Keratinocyte (primary cell): ENCODE measurements around the gene FHIP1A. TPM values are rescaled to one million over a fixed set of nuclear protein-coding genes. Genes with fewer than 3 reads are reported as not detected.

Experiments used
- DNase-seq: peaks from one replicate; pipeline ENCODE4 v3.0.0-alpha.2; 2011; ENCODE audit warnings: low read depth, missing footprints, low spot score
- FAIRE-seq: peaks from 2 replicates; lab custom pipeline; 2011; peaks lifted over from hg19 to GRCh38; lab: Jason Lieb, UNC
- H2AFZ ChIP-seq: 2 replicates; pipeline ENCODE4 v1.6.0; 2012; ENCODE audit warnings: low read length, control low read depth, inconsistent platforms; ENCODE audit not compliant: control insufficient read depth
- H3K27ac ChIP-seq: 2 replicates; pipeline ENCODE4 v1.5.1; 2011; ENCODE audit warnings: low read length; ENCODE audit not compliant: control insufficient read depth, insufficient read depth
- H3K27me3 ChIP-seq: 3 replicates; pipeline ENCODE4 v1.6.0; 2011; ENCODE audit warnings: low read length; ENCODE audit not compliant: control insufficient read depth, insufficient read depth; ENCODE audit errors: extremely low read depth
- H3K36me3 ChIP-seq, 2 experiments: 2 replicates in 1 of 2; 3 replicates in 1 of 2; pipeline ENCODE4 v1.5.1; 2011; ENCODE audit warnings: low read length in 2 of 2, mild to moderate bottlenecking in 1 of 2; ENCODE audit not compliant: control insufficient read depth in 2 of 2, insufficient read depth in 2 of 2; ENCODE audit errors: extremely low read depth in 1 of 2
- H3K4me1 ChIP-seq: 3 replicates; pipeline ENCODE4 v1.5.1; 2011; ENCODE audit warnings: low read length; ENCODE audit not compliant: control insufficient read depth, insufficient read depth; ENCODE audit errors: extremely low read depth
- H3K4me2 ChIP-seq: 3 replicates; pipeline ENCODE4 v1.6.0; 2011; ENCODE audit warnings: low read depth, low read length; ENCODE audit not compliant: control insufficient read depth, insufficient read depth; ENCODE audit errors: extremely low read depth
- H3K4me3 ChIP-seq, 3 experiments: fragments of 200-600 bp in 1 of 3; sonication (generic) in 1 of 3; 2 replicates in 2 of 3; 3 replicates in 1 of 3; pipeline ENCODE4 v1.5.1; 2011 to 2016; ENCODE audit warnings: low read length in 3 of 3, mild to moderate bottlenecking in 3 of 3, control low read depth in 2 of 3, inconsistent platforms in 1 of 3, low read depth in 1 of 3, mixed read lengths in 1 of 3, mixed run types in 1 of 3, moderate library complexity in 1 of 3; ENCODE audit not compliant: control insufficient read depth in 2 of 3, insufficient read depth in 2 of 3; ENCODE audit errors: extremely low read depth in 1 of 3
- H3K79me2 ChIP-seq: 2 replicates; pipeline ENCODE4 v1.6.0; 2012; ENCODE audit warnings: low read length; ENCODE audit not compliant: control insufficient read depth, insufficient read depth
- H3K9ac ChIP-seq: 3 replicates; pipeline ENCODE4 v1.6.0; 2011; ENCODE audit warnings: low read length; ENCODE audit not compliant: control insufficient read depth, insufficient read depth; ENCODE audit errors: extremely low read depth
- H3K9me1 ChIP-seq: 3 replicates; pipeline ENCODE4 v1.6.0; 2011; ENCODE audit warnings: low read length; ENCODE audit not compliant: control insufficient read depth, insufficient read depth; ENCODE audit errors: extremely low read depth
- H3K9me3 ChIP-seq: 2 replicates; pipeline ENCODE4 v1.5.1; 2012; ENCODE audit warnings: low read depth, low read length; ENCODE audit not compliant: control insufficient read depth
- H4K20me1 ChIP-seq: 3 replicates; pipeline ENCODE4 v1.6.0; 2011; ENCODE audit warnings: low read length; ENCODE audit not compliant: control insufficient read depth, insufficient read depth; ENCODE audit errors: extremely low read depth
- EZH2 ChIP-seq: IDR thresholded peaks from one replicate; pipeline ENCODE4 v1.6.1; 2012; ENCODE audit warnings: inconsistent platforms, mild to moderate bottlenecking, low read length, moderate library complexity
- dilution Hi-C: fragments of 300-500 bp; cut with MboI; formaldehyde crosslinking; loops from one replicate; pipeline ENCODE4 v1.7.0; 2020; ENCODE audit warnings: low sequenced_read_pairs; ENCODE audit not compliant: extremely low pct_ligation_motif_present
- polyA plus RNA-seq, 5 experiments: library from polyadenylated mRNA; depleted of rRNA in 3 of 5; stranded (reverse) in 3 of 5; stranded (forward) in 1 of 5; unstranded in 1 of 5; fragments of >200 nt; gene quantifications; 1 replicate in 1 of 5; 2 replicates in 3 of 5; 3 replicates in 1 of 5; pipeline versions ENCODE4 v1.2.1 to v1.2.3, GENCODE V29; 2011 to 2012; ENCODE audit warnings: missing spikeins in 2 of 5, low read depth in 1 of 5, low replicate concordance in 1 of 5
- TF ChIP-seq, protein P1 (sequence below), 3 experiments: IDR thresholded peaks in 1 of 3; conservative IDR thresholded peaks in 1 of 3; optimal IDR thresholded peaks in 1 of 3; 2 replicates in 2 of 3; 3 replicates in 1 of 3; pipeline versions ENCODE3 to v1.5.1; 2011; ENCODE audit warnings: low read length in 3 of 3, mild to moderate bottlenecking in 3 of 3, moderate library complexity in 2 of 3, control low read depth in 1 of 3, inconsistent platforms in 1 of 3; ENCODE audit not compliant: insufficient read depth in 2 of 3; ENCODE audit errors: extremely low read depth in 1 of 3

FHIP1A gene
- polyA plus RNA-seq, 1 donor (not counting 4 experiments of a cell fraction or from before 2014, with no cell fraction given) = 13.4 TPM

DNA sequence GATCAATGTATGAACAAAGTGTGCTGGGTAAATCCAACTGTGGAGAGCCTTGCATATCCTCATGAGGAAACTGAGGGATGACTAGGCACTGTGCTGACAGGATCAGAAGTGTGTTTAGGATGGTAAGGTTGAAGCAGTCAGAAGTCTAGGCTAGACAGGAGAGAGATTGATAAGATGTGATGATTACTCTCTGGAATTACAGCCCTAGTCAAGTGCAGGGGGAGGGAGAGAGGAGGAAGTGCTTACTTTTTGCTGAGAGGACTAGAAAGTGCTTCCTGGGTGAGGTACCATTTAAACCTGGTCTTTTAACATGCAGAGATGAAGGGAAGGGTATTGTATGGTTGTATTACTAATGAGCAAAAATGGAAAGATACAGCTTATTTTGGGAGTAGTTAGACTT, 23.7 kb downstream of the FHIP1A start:
- Histone ChIP-seq H4K20me1 (no peaks in the 10 kb centered on the region), H3K9me3 (no peaks in the 10 kb centered on the region), H3K4me2 (no peak overlapping the region), H3K4me1 (peaks cover 56% of the 10 kb centered on the region), H3K36me3 (no peaks in the 10 kb centered on the region), H3K9ac (no peak overlapping the region), H3K27ac (no peak overlapping the region), H3K4me3 (no peak overlapping the region), H2AFZ (no peak overlapping the region), H3K9me1 (no peaks in the 10 kb centered on the region), H3K79me2 (peaks cover 35% of the 10 kb centered on the region), H3K27me3 (no peaks in the 10 kb centered on the region)
- FAIRE-seq (peak; percentile 9), DNase-seq (no peak)
- TF ChIP-seq, protein P1, sequence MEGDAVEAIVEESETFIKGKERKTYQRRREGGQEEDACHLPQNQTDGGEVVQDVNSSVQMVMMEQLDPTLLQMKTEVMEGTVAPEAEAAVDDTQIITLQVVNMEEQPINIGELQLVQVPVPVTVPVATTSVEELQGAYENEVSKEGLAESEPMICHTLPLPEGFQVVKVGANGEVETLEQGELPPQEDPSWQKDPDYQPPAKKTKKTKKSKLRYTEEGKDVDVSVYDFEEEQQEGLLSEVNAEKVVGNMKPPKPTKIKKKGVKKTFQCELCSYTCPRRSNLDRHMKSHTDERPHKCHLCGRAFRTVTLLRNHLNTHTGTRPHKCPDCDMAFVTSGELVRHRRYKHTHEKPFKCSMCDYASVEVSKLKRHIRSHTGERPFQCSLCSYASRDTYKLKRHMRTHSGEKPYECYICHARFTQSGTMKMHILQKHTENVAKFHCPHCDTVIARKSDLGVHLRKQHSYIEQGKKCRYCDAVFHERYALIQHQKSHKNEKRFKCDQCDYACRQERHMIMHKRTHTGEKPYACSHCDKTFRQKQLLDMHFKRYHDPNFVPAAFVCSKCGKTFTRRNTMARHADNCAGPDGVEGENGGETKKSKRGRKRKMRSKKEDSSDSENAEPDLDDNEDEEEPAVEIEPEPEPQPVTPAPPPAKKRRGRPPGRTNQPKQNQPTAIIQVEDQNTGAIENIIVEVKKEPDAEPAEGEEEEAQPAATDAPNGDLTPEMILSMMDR (optimal IDR thresholded peaks at IDR 0.05 in 1 of 3, IDR thresholded peaks at IDR 0.05 in 1 of 3, conservative IDR thresholded peaks at IDR 0.05 in 1 of 3; ENCODE audit: extremely low read depth in 1 of 3, insufficient read depth in 2 of 3, low read length in 3 of 3) = no peak
- no peak for TF ChIP-seq EZH2
- dilution Hi-C loops = no loop called here

DNA sequence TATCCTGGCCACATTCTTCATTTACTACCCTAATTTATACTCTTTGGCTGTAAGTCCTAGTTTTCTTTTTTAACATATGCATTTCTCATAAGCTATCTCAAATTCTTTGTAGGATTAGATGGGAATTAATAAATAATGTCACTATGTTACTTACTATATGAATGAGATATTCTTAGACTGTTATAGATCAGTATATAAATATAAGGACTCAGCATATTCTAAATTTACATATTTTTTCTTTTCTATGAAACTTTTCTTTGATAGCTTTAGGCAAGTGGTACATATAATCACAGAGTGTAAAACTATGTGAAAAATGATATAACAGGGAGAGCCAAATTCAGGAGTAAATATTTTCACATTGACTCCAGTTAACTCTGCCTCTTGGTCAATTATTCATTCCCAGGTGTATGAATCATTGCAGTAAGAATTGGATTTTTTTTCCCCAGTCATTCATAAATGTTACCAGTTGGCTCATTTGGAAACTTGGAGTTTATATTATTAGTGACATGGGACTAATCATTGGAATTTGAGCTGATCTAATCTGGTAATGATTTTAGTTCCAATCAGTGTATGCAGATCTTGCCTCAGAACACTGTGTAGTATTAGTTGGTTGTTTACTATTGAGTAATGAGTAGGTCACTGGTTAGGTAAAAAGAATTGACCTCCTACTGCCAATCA, 25.3 kb downstream of the FHIP1A start:
- no peaks in the 10 kb centered on the region for H3K9me1 ChIP-seq
- no peak overlapping the region for H2AFZ ChIP-seq
- H3K4me1 ChIP-seq = peaks cover 47% of the 10 kb centered on the region
- no peak overlapping the region for H3K27ac ChIP-seq
- H3K9ac ChIP-seq = no peak overlapping the region
- peak; percentile 64 for FAIRE-seq
- H3K9me3 ChIP-seq = no peaks in the 10 kb centered on the region
- H3K79me2 ChIP-seq = peaks cover 39% of the 10 kb centered on the region
- H3K4me2 ChIP-seq = peak overlapping the region; percentile 11
- no peaks in the 10 kb centered on the region for H3K27me3 ChIP-seq
- dilution Hi-C loops = no loop called here
- no peaks in the 10 kb centered on the region for H4K20me1 ChIP-seq
- no peaks in the 10 kb centered on the region for H3K36me3 ChIP-seq
- H3K4me3 ChIP-seq = no peak overlapping the region
- TF ChIP-seq, protein P1 (optimal IDR thresholded peaks at IDR 0.05 in 1 of 3, IDR thresholded peaks at IDR 0.05 in 1 of 3, conservative IDR thresholded peaks at IDR 0.05 in 1 of 3; ENCODE audit: extremely low read depth in 1 of 3, insufficient read depth in 2 of 3, low read length in 3 of 3) = no peak
- no peak for TF ChIP-seq EZH2
- DNase-seq = no peak
